ENCODE results near the gene MTMR2. TPM values are rescaled to one million over a fixed set of nuclear protein-coding genes. Genes with fewer than 3 reads are reported as not detected.
A peak's percentile ranks its signal among the peaks of the same experiment; 100 is the strongest.

The MTMR2 gene
- polyA plus RNA-seq, 3 donors, result 1.9 to 5.1 (median 2.6) TPM

GRCh38 chr11:95853138-95853537, 70.8 kb downstream of the MTMR2 start:
- H2AFZ ChIP-seq (ENCODE audit: insufficient read depth, low read depth, low read length, poor library complexity, severe bottlenecking), result no peak overlapping the region
- no peaks in the 10 kb centered on the region for H3K27me3 ChIP-seq (ENCODE audit: control insufficient read depth in 2 of 2, insufficient read depth in 2 of 2, low read length in 2 of 2)
- DNase-seq, result no peak
- Mint-ChIP-seq H3K4me1 (no peaks in the 10 kb centered on the region), H3K9me3 (no peaks in the 10 kb centered on the region), H3K27me3 (ENCODE audit: low read depth in 3 of 3) (peaks cover 0 to 4% (median 0%) of the 10 kb centered on the region in 3 donors), H3K4me3 (no peak overlapping the region), H3K36me3 (peaks cover 3 to 10% of the 10 kb centered on the region in 2 donors), H3K27ac (peak overlapping the region in 1 of 7 donors; percentile 36)
- no peaks in the 10 kb centered on the region for H4K20me1 ChIP-seq (ENCODE audit: insufficient read depth, low read length)
- no peak overlapping the region for H3K4me3 ChIP-seq (replicated peaks in 1 of 3; ENCODE audit: low read depth in 2 of 3, low read length in 3 of 3)
- H3K4me1 ChIP-seq (ENCODE audit: control insufficient read depth in 1 of 2, insufficient read depth in 2 of 2, low read length in 2 of 2), result no peaks in the 10 kb centered on the region
- H3K79me2 ChIP-seq (ENCODE audit: insufficient read depth, low read length), result no peaks in the 10 kb centered on the region
- H3K9me3 ChIP-seq (replicated peaks in 1 of 2; ENCODE audit: control insufficient read depth in 1 of 2, insufficient read depth in 1 of 2, low read length in 2 of 2), result no peaks in the 10 kb centered on the region
- H3K27ac ChIP-seq (ENCODE audit: low read depth in 1 of 2, low read length in 2 of 2), result no peak overlapping the region
- peaks cover 0 to 5% of the 10 kb centered on the region in 2 donors for H3K36me3 ChIP-seq (replicated peaks in 1 of 2; ENCODE audit: control insufficient read depth in 1 of 2, insufficient read depth in 2 of 2, low read length in 2 of 2)
- no peak overlapping the region for H3K9ac ChIP-seq (ENCODE audit: insufficient read depth, low read length, poor library complexity, severe bottlenecking)
- no peak for TF ChIP-seq CTCF (IDR thresholded peaks at IDR 0.05)
- intact Hi-C loops (cut with micrococcal nuclease), result no loop called here
- no peak overlapping the region for H3K4me2 ChIP-seq (replicated peaks; ENCODE audit: extremely low read depth, low read length, poor library complexity, severe bottlenecking)

- peaks cover 6 to 14% of the 10 kb centered on the region in 2 donors for H3K36me3 Mint-ChIP-seq
- H3K27me3 Mint-ChIP-seq (ENCODE audit: low read depth in 3 of 3), result peaks cover 0 to 4% (median 0%) of the 10 kb centered on the region in 3 donors
- no peaks in the 10 kb centered on the region for H4K20me1 ChIP-seq (ENCODE audit: insufficient read depth, low read length)
- no peaks in the 10 kb centered on the region for H3K27me3 ChIP-seq (ENCODE audit: control insufficient read depth in 2 of 2, insufficient read depth in 2 of 2, low read length in 2 of 2)
- no peak overlapping the region for H3K4me3 Mint-ChIP-seq
- no peak overlapping the region for H3K4me3 ChIP-seq (replicated peaks in 1 of 3; ENCODE audit: low read depth in 2 of 3, low read length in 3 of 3)
- no peak for DNase-seq
- H3K4me2 ChIP-seq (replicated peaks; ENCODE audit: extremely low read depth, low read length, poor library complexity, severe bottlenecking), result no peak overlapping the region
- no peak overlapping the region for H2AFZ ChIP-seq (ENCODE audit: insufficient read depth, low read depth, low read length, poor library complexity, severe bottlenecking)
- H3K79me2 ChIP-seq (ENCODE audit: insufficient read depth, low read length), result no peaks in the 10 kb centered on the region
- TF ChIP-seq CTCF (IDR thresholded peaks at IDR 0.05), result no peak
- no peaks in the 10 kb centered on the region for H3K9me3 ChIP-seq (replicated peaks in 1 of 2; ENCODE audit: control insufficient read depth in 1 of 2, insufficient read depth in 1 of 2, low read length in 2 of 2)
- H3K36me3 ChIP-seq (replicated peaks in 1 of 2; ENCODE audit: control insufficient read depth in 1 of 2, insufficient read depth in 2 of 2, low read length in 2 of 2), result peaks cover 5 to 25% of the 10 kb centered on the region in 2 donors
- no peaks in the 10 kb centered on the region for H3K9me3 Mint-ChIP-seq
- H3K27ac ChIP-seq (ENCODE audit: low read depth in 1 of 2, low read length in 2 of 2), result no peak overlapping the region
- H3K4me1 Mint-ChIP-seq, result no peaks in the 10 kb centered on the region
- H3K4me1 ChIP-seq (ENCODE audit: control insufficient read depth in 1 of 2, insufficient read depth in 2 of 2, low read length in 2 of 2), result no peaks in the 10 kb centered on the region
- intact Hi-C loops (cut with micrococcal nuclease), result no loop called here
- H3K9ac ChIP-seq (ENCODE audit: insufficient read depth, low read length, poor library complexity, severe bottlenecking), result no peak overlapping the region
- H3K27ac Mint-ChIP-seq, result no peak overlapping the region
Measured at GRCh38 chr11:95850137-95850536, 73.8 kb downstream of the MTMR2 start.

Data from CD14-positive monocyte (primary cell).